Stimulated activated CD4-positive, alpha-beta T cell treated with anti-CD3 and anti-CD28 coated beads, Interleukin-4, amount 100 ng/mL, for 24 hours (primary cell): ENCODE results near the gene CSRNP3.
"Not testable (repeated sequence)": the region's sequence is repeated elsewhere in the genome, so short reads cannot be mapped to it uniquely, and the experiment has no call there.

ENCODE experiments used
- DNase-seq: peaks from one replicate; pipeline ENCODE4 v3.0.0-alpha.2; 2020

Gene CSRNP3

GRCh38 chr2:165640247-165640929 is 170.9 kb downstream of the CSRNP3 start:
- DNase-seq, result no peak

DNA sequence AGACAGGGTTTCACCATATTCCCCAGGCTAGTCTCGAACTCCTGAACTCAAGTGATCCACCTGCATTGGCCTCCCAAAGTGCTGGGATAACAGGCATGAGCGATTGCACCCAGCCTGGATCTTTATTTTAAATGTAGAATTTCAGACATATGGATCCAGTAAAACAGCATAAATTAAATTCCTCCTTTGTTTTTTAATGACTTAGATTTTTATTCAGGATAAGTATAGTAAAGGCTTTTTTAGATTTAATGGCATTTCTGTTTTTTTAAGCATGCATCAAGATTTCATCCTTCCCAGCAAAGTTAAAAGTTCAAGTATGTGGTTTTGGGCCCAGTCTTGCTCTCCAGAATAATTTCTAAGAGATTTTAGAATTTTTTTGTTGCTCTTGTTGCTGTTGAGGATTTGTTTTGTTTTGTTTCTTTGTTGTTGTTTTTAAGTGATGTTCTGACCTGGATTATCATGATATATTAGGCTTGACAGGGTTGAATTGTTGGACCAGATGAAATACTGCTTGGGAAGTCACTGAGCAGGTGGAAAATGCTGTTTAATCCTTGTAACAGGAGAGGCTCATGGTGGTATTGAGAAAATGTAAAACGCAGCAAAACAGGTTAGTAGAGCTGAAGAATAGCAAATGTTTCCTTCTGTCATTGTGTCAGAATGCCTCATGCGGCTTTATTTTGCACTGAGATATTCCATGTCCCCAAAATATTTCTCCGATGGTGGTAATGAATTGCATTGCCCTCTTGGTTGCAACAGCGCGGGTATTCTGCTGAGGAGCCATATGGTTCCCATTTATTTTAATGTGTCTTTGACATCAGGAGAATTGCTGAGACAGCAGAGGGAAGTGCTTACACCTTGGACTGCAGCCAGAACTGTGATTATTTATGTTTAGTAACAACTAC is 176.7 kb downstream of the CSRNP3 start:
- DNase-seq, result no peak

DNA sequence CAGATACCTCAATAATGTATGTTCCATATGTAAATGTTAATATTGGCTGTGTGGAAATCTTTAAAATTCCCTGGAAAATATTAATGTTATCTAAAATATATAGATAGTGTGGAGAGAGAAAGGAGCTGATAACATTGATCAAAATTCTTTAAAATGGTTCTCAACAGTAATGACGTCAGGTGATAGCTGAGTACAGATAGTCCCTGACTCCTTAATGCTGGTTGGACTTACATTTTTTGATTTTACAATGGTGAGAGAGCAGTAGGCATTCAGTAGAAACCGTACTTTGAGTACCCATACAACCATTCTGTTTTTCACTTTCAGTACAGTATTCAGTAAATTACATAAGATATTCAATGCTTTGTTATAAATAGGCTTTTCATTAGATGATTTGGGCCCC is 177.9 kb downstream of the CSRNP3 start:
- no peak for DNase-seq

GRCh38 chr2:165648801-165649200 is 179.3 kb downstream of the CSRNP3 start:
- DNase-seq, result no peak

DNA sequence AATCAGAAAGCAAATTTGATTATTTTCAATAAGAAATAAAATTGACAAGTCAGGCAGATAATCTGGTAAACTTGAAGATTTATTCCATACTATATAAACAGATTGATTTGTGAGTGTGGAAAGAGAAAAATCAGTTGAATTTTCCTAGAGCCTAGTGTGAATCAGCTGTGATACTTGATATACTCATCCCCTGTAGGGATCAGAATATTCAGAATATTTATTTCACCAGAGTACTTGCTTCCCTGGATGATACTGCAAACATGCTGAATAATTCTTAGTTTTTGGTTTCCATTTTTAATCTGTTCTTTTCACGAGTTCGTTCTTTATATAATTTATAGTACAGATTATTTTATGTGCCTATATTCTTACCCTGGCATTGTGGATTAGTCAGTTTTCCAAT is 181.7 kb downstream of the CSRNP3 start:
- DNase-seq, result no peak

DNA sequence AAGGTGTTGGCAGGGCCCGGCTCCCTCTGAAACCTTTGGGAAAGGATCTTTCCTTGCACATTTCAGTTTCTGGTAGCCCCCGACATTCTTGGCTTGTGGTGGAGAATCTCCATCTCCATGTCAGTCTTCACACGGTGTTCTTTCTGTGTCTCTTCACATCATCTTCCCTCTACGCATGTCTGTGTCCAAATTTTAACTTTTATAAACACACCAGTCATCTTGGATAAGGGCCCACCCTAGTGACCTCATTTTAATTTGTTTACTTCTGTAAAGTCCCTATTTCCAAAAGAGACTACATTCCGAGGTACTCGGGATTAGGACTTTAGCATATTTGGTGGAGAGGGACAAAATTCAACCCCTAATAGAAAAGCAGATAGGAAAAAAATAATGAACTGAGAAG is 186.2 kb downstream of the CSRNP3 start:
- DNase-seq, result no peak

DNA sequence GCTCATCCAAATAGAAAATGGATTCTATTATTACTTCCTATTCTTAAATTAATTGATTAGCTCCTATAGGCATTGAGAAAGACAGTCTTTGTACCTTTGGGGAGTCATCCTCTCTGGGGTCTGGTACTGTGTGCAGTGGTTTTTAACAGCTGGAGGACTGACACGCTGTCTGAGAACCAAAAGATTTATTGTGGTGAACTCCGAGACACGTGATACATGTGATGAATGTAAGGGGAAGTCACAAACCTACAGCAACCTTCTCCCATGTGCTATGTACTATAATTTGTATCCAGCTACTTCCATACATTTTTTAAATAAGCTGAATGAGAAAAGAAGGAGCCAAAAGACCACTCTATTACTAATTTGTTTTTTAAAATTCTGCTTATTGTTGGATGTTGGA is 190.9 kb downstream of the CSRNP3 start:
- no peak for DNase-seq

GRCh38 chr2:165662720-165663119 is 193.2 kb downstream of the CSRNP3 start:
- DNase-seq, result no peak

DNA sequence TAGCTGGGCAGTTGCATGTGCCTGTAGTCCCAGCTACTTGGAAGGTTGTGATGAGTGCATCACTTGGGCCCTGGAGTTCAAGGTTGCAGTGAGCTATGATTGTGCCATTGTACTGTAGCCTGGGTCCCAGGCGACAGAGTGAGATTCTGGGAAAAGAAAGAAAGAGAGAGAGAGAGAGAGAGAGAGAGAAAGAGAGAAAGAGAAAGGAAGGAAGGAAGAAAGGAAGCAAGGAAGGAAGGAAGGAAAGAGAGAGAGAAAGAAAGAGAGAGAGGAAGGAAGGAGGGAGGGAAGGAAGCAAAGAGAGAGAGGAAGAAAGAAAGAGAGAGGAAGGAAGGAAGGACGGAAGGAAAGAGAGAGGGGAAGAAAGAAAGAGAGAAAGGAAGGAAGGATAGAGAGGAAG is 196.1 kb downstream of the CSRNP3 start:
- no peak for DNase-seq

DNA sequence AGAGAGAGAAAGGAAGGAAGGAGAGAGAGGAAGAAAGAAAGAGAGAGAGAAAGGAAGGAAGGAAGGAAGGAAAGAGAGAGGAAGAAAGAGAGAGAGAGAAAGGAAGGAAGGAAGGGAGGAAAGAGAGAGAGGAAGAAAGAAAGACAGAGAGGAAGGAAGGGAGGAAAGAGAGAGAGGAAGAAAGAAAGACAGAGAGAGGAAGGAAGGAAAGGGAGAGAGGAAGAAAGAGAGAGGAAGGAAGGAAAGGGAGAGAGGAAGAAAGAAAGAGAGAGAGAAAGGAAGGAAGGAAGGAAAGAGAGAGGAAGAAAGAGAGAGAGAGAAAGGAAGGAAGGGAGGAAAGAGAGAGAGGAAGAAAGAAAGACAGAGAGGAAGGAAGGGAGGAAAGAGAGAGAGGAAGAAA is 196.6 kb downstream of the CSRNP3 start:
- DNase-seq, result not testable (repeated sequence)

GRCh38 chr2:165666605-165667004 is 197.1 kb downstream of the CSRNP3 start:
- no peak for DNase-seq

DNA sequence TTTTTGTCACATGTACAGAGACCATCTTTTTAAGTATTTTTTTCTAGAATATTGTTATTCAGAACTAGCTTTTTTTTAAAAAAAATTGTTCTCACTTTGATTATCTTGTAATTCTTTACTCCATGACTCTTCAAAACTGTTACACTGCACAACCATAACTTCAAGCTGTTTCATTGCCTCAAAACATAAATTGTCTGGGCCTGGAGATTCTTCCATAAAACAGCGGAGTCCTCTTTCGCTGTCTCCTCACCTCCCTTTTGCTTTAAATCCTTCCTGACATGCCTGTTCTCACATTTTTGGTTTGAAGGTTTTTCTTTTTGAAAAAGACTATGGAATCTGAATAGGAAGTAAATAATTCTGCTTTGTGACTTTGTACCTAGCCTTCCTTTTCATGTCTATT is 197.9 kb downstream of the CSRNP3 start:
- DNase-seq, result no peak

DNA sequence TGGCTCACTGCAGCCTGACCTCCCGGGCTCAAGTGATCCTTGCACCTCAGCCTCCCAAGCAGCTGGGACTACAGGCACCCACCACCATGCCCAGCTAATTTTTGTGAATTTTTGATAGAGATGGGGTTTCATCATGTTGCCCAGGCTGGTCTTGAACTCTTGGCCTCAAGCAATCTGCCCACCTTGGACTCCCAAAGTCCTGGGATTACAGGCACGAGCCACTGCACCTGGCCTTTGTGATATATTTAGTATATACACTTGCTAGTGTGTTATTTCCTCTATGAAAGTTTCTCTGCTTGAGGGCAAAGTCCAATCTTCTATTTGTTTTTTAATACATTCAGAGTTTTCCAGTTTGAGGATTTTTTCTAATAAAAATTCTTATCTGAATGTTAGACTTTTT is 205.3 kb downstream of the CSRNP3 start:
- DNase-seq, result no peak

GRCh38 chr2:165675551-165675968 is 206.1 kb downstream of the CSRNP3 start:
- no peak for DNase-seq

DNA sequence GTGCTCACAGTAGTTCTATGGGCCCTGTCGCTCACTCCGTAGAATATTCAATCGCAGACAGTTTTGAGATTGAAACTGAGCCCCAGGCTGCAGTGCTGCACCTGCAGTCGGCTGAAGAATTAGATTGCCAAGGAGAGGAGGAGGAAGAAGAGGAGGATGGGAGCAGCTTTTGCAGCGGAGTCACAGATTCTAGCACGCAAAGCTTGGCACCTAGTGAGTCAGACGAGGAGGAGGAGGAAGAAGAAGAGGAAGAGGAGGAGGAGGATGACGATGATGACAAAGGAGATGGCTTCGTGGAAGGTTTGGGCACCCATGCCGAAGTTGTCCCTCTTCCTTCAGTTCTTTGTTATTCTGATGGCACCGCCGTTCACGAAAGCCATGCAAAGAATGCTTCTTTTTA is 209.4 kb downstream of the CSRNP3 start:
- no peak for DNase-seq

- no peak for DNase-seq
Observed at GRCh38 chr2:165679621-165680020, 210.1 kb downstream of the CSRNP3 start.

DNA sequence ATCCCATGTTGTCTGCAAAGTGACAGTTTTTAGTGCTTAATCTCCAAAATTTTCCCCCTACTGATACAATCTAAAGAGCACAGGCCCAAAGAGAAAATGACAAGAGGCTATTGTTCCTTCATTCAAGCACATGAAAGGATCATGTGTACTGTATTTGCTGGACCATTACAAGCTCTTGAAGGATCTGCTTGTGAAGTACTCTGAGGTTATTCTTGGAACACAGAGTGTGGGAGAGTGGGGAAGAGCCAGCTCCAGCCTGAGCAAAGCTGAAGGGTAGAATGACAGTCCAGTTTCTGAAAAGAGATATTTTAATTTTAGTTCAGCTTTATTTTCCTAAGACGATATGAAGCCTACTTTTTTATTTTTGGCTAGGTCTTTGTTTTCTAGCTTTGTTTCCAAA is 212.3 kb downstream of the CSRNP3 start:
- DNase-seq, result no peak

- no peak for DNase-seq
Observed at GRCh38 chr2:165682546-165682945, 213.0 kb downstream of the CSRNP3 start.

- DNase-seq, result no peak
Observed at GRCh38 chr2:165686800-165687199, 217.3 kb downstream of the CSRNP3 start.

- DNase-seq, result no peak
Observed at GRCh38 chr2:165687426-165688002, 218.0 kb downstream of the CSRNP3 start.

- no peak for DNase-seq
Observed at GRCh38 chr2:165691615-165692014, 222.1 kb downstream of the CSRNP3 start.

DNA sequence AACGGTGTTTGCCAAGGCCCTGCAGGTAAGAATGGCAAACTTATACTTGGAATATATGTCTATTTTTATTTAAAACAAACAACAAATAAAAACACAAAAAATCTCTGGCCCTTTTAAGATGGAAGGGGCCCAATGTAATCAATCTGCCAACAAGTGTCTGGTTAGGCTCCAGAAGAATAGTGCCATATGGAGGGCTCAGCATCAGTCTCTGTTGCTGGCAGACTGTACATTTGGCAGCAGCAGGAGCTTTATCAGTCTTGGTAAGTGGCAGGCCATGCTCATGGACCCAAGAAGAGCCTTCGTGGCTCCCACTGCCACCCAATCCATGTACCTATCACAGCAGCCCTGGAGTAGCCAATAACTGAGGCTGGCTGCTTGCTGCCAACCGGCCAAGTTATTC is 223.4 kb downstream of the CSRNP3 start:
- DNase-seq, result no peak

- no peak for DNase-seq
Observed at GRCh38 chr2:165693838-165694237, 224.3 kb downstream of the CSRNP3 start.
